AG04450 (cell line): Measurements from ENCODE around the gene SLC1A4. TPM values are rescaled to one million over a fixed set of nuclear protein-coding genes. Genes with fewer than 3 reads are reported as not detected.

Source experiments
- CTCF ChIA-PET: fragments of 300-600, 350-600 bp; formaldehyde crosslinking; extraction: SDS; loops from one replicate; lab custom pipeline; 2022; ENCODE audit warnings: antibody characterized with exemption, inconsistent platforms; lab: Charles Lee
- POLR2A ChIA-PET: fragments of 350-600 bp; formaldehyde crosslinking; extraction: SDS; loops from one replicate; lab custom pipeline; 2021; ENCODE audit warnings: antibody characterized with exemption, inconsistent platforms; lab: Yijun Ruan, JAX
- DNase-seq: peaks from one replicate; pipeline ENCODE4 v3.0.0-alpha.2; 2011; ENCODE audit warnings: low read depth, low spot score
- H3K27ac ChIP-seq: one replicate; pipeline ENCODE4 v1.5.1; 2012; ENCODE audit warnings: low read depth, low read length, control low read depth
- H3K27me3 ChIP-seq: one replicate; pipeline ENCODE4 v1.6.0; 2012; ENCODE audit warnings: low read length; ENCODE audit not compliant: control insufficient read depth, insufficient read depth
- H3K4me3 ChIP-seq: 2 replicates; pipeline ENCODE4 v1.5.1; 2011; ENCODE audit warnings: mild to moderate bottlenecking, low read depth, low read length, control low read depth
- H3K9me3 ChIP-seq: 2 replicates; pipeline ENCODE4 v1.5.1; 2012; ENCODE audit warnings: low read length; ENCODE audit not compliant: control insufficient read depth, insufficient read depth
- CTCF ChIP-seq: IDR thresholded peaks from 2 replicates; pipeline ENCODE4 v1.5.1; 2011; ENCODE audit warnings: low read depth, low read length, control low read depth, inconsistent platforms
- polyA plus RNA-seq: library from polyadenylated mRNA; depleted of rRNA; stranded (reverse); fragments of >200 nt; gene quantifications from 2 replicates; pipeline ENCODE4 v1.2.3, GENCODE V29; 2011

The SLC1A4 gene
- polyA plus RNA-seq, 1 experiment = 24.8 TPM

GRCh38 chr2:64950226-64951160 lies 38.7 kb upstream of the SLC1A4 start:
- TF ChIP-seq CTCF = no peak
- ChIA-PET CTCF (no interaction called here), POLR2A (interaction anchor here (0.7 kb wide), 2 partner anchors 13 to 42 kb away, joined by 4 to 7 read pairs; no protein-coding TSS in a partner anchor)
- H3K27me3 ChIP-seq = peaks cover 6% of the 10 kb centered on the region
- H3K9me3 ChIP-seq = no peaks in the 10 kb centered on the region
- no peak overlapping the region for H3K4me3 ChIP-seq
- no peak overlapping the region for H3K27ac ChIP-seq
- DNase-seq = no peak

- no peaks in the 10 kb centered on the region for H3K9me3 ChIP-seq
- H3K4me3 ChIP-seq = no peak overlapping the region
- peaks cover 8% of the 10 kb centered on the region for H3K27me3 ChIP-seq
- ChIA-PET POLR2A (interaction anchor here (0.7 kb wide), 2 partner anchors 12 to 41 kb away, joined by 4 to 7 read pairs; no protein-coding TSS in a partner anchor), CTCF (no interaction called here)
- TF ChIP-seq CTCF = no peak
- H3K27ac ChIP-seq = no peak overlapping the region
- no peak for DNase-seq
These were observed 37.8 kb upstream of the SLC1A4 start for GRCh38 chr2:64951306-64951953.

DNA sequence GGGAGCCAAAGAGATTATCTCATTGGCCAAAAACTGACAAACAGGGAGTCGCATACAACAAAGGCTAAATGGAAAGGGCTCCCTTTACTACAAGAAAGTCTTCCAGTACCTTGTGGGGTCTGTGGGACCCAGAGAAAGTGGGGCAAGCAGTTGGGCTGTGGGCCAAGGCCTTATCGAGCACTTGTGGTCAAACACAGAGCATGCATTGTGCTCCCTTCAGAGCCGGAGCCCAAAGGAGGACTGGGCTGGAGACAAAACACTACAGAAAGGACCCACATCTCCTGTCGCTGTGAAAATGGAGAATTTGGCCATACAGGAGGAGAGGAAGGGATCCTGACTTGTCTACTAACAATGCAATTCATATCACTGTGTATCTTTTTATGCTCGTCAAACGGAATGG lies 37.1 kb upstream of the SLC1A4 start:
- Histone ChIP-seq H3K9me3 (no peaks in the 10 kb centered on the region), H3K27me3 (peaks cover 8% of the 10 kb centered on the region), H3K4me3 (no peak overlapping the region), H3K27ac (no peak overlapping the region)
- DNase-seq = no peak
- ChIA-PET CTCF (interaction anchor here (0.5 kb wide), 1 partner anchor 36 kb away, joined by 4 read pairs; no protein-coding TSS in a partner anchor), POLR2A (no interaction called here)
- no peak for TF ChIP-seq CTCF

DNA sequence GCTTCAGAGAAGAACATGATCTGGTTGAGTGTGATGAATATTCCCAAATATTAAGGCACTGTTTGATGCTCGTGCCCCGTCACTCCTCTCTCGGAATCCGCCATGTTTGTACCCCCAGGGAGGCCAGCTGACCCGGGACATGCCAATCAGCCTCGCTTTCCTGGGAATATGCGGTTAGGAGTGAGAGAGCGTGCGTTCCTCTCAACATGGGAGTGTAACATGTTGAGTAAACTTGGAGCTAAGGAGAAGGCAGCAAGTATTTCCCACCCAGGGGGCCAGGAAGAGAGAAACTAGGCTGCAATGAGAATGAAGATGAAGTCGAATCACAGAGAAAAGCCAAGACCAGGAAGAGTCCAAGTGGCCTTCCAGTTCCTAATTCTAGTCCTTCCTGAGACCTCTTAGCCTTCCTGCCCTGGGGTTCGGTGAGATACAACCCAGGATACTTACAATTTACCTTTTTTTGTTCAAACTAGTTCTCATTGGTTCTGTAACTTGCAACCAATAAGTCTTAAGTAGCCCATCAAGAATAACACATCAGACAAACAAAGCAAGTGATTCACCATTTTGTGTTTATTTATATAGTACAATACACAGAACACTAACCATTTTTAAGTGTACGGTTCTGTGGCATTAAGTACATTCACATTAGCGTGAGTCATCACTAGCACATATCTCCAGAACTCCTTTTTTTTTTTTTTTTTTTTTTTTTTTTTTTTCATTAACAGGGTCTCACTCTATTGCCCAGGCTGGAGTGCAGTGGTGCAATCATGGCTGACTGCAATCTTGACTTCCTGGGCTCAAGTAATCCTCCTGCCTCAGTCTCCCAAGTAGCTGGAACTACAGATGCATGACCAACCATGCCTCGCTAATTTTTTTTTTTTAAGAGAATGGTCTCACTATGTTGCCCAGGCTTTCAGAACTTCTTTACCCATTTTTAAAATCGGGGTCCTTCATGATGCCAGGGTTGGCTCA lies 36.4 kb upstream of the SLC1A4 start:
- POLR2A ChIA-PET = interaction anchor here (0.7 kb wide), 2 partner anchors 70 to 402 kb away, joined by 4 to 5 read pairs; no protein-coding TSS in a partner anchor
- DNase-seq = peak; percentile 74
- H3K27ac ChIP-seq = peak overlapping the region; percentile 21
- H3K4me3 ChIP-seq = no peak overlapping the region
- H3K27me3 ChIP-seq = peaks cover 4% of the 10 kb centered on the region
- CTCF ChIA-PET = interaction anchor here (0.5 to 1.4 kb wide), 3 partner anchors 11 to 307 kb away, joined by 3 to 4 read pairs (median 4); no protein-coding TSS in a partner anchor
- no peak for TF ChIP-seq CTCF
- no peaks in the 10 kb centered on the region for H3K9me3 ChIP-seq
